Kidney epithelial cell (primary cell): Measurements from ENCODE around the gene PSIP1. TPM values are rescaled to one million over a fixed set of nuclear protein-coding genes. Genes with fewer than 3 reads are reported as not detected.

Experiments used
- DNase-seq: peaks from one replicate; pipeline ENCODE4 v3.0.0-alpha.2; 2010; ENCODE audit warnings: low read depth
- H3K27me3 ChIP-seq: 2 replicates; pipeline ENCODE4 v1.6.0; 2011; ENCODE audit warnings: low read length; ENCODE audit not compliant: control insufficient read depth, insufficient read depth
- H3K36me3 ChIP-seq: 2 replicates; pipeline ENCODE4 v1.5.1; 2011; ENCODE audit warnings: low read length; ENCODE audit not compliant: control insufficient read depth, insufficient read depth
- H3K4me3 ChIP-seq: 2 replicates; pipeline ENCODE4 v1.5.1; 2011; ENCODE audit warnings: low read depth, mild to moderate bottlenecking, control low read depth, low read length
- CTCF ChIP-seq: IDR thresholded peaks from 2 replicates; pipeline ENCODE4 v1.5.1; 2011; ENCODE audit warnings: mild to moderate bottlenecking, moderate library complexity, low read length, control low read depth, inconsistent platforms; ENCODE audit not compliant: insufficient read depth, poor library complexity, severe bottlenecking
- total RNA-seq: library from RNA; depleted of rRNA; stranded (reverse); fragments of >200 nt; gene quantifications from 2 replicates; pipeline ENCODE4 v1.2.3, GENCODE V29; 2015

The PSIP1 gene
- total RNA-seq, 1 donor from 2014 or later, result 25.9 TPM

GRCh38 chr9:15524845-15525455 lies 14.2 kb upstream of the PSIP1 start:
- no peaks in the 10 kb centered on the region for H3K36me3 ChIP-seq
- DNase-seq, result no peak
- H3K27me3 ChIP-seq, result no peaks in the 10 kb centered on the region
- no peak overlapping the region for H3K4me3 ChIP-seq
- no peak for TF ChIP-seq CTCF

GRCh38 chr9:15522130-15522755 lies 11.5 kb upstream of the PSIP1 start:
- Histone ChIP-seq H3K36me3 (no peaks in the 10 kb centered on the region), H3K27me3 (no peaks in the 10 kb centered on the region), H3K4me3 (no peak overlapping the region)
- TF ChIP-seq CTCF, result no peak
- DNase-seq, result no peak

GRCh38 chr9:15521254-15521653 lies 10.5 kb upstream of the PSIP1 start:
- H3K4me3 ChIP-seq, result no peak overlapping the region
- TF ChIP-seq CTCF, result no peak
- DNase-seq, result no peak
- no peaks in the 10 kb centered on the region for H3K27me3 ChIP-seq
- H3K36me3 ChIP-seq, result no peaks in the 10 kb centered on the region

GRCh38 chr9:15519831-15520230 lies 9.1 kb upstream of the PSIP1 start:
- H3K4me3 ChIP-seq, result no peak overlapping the region
- TF ChIP-seq CTCF, result no peak
- no peaks in the 10 kb centered on the region for H3K36me3 ChIP-seq
- H3K27me3 ChIP-seq, result no peaks in the 10 kb centered on the region
- no peak for DNase-seq

- H3K4me3 ChIP-seq, result no peak overlapping the region
- no peaks in the 10 kb centered on the region for H3K36me3 ChIP-seq
- TF ChIP-seq CTCF, result peak; percentile 5
- H3K27me3 ChIP-seq, result no peaks in the 10 kb centered on the region
- DNase-seq, result no peak
Measured at GRCh38 chr9:15513335-15513734, 2.6 kb upstream of the PSIP1 start.

- no peaks in the 10 kb centered on the region for H3K27me3 ChIP-seq
- DNase-seq, result no peak
- no peak overlapping the region for H3K4me3 ChIP-seq
- no peak for TF ChIP-seq CTCF
- no peaks in the 10 kb centered on the region for H3K36me3 ChIP-seq
Measured at GRCh38 chr9:15512889-15513288, 2.1 kb upstream of the PSIP1 start.
